Liver (tissue), 9 donors: ENCODE data around the gene KMT2E. TPM values are rescaled to one million over a fixed set of nuclear protein-coding genes. Genes with fewer than 3 reads are reported as not detected.

ENCODE experiments used
- DNase-seq: peaks from one replicate; pipeline ENCODE4 v3.0.0-alpha.2; 2017; ENCODE audit warnings: low spot score
- H3K27ac ChIP-seq, 2 donors: one replicate each; pipeline ENCODE4 v1.7.0; 2013; ENCODE audit warnings: inconsistent platforms in 2 of 2, low read length in 2 of 2, control low read depth in 1 of 2, low read depth in 1 of 2, mild to moderate bottlenecking in 1 of 2
- H3K27me3 ChIP-seq, 4 donors: one replicate each; pipeline versions ENCODE4 v1.6.1 to v1.7.0; 2013; ENCODE audit warnings: low read length in 3 of 4, inconsistent platforms in 1 of 4, mild to moderate bottlenecking in 1 of 4, moderate library complexity in 1 of 4; ENCODE audit not compliant: control insufficient read depth in 4 of 4, insufficient read depth in 4 of 4
- H3K36me3 ChIP-seq, 4 donors: one replicate each; pipeline versions ENCODE4 v1.6.1 to v1.7.0; 2013; ENCODE audit warnings: low read length in 3 of 4, mild to moderate bottlenecking in 3 of 4, low read depth in 1 of 4, moderate library complexity in 1 of 4; ENCODE audit not compliant: control insufficient read depth in 4 of 4, insufficient read depth in 3 of 4
- H3K4me1 ChIP-seq, 4 donors: one replicate each; pipeline versions ENCODE4 v1.6.1 to v1.7.0; 2013; ENCODE audit warnings: low read length in 3 of 4, mild to moderate bottlenecking in 3 of 4, moderate library complexity in 1 of 4; ENCODE audit not compliant: control insufficient read depth in 4 of 4, insufficient read depth in 4 of 4
- H3K4me3 ChIP-seq, 3 donors: one replicate each; pipeline versions ENCODE4 v1.6.1 to v1.7.0; 2013; ENCODE audit warnings: low read length in 3 of 3, control low read depth in 1 of 3, low read depth in 1 of 3, mild to moderate bottlenecking in 1 of 3
- H3K9ac ChIP-seq, 2 donors: one replicate each; pipeline ENCODE4 v1.7.0; 2013; ENCODE audit warnings: low read length in 2 of 2, mild to moderate bottlenecking in 2 of 2, moderate library complexity in 2 of 2, control low read depth in 1 of 2, low read depth in 1 of 2
- H3K9me3 ChIP-seq, 4 donors: one replicate each; pipeline versions ENCODE4 v1.6.1 to v1.7.0; 2013; ENCODE audit warnings: low read length in 3 of 4; ENCODE audit not compliant: control insufficient read depth in 4 of 4
- EGR1 ChIP-seq, 2 donors: IDR thresholded peaks; 2 replicates each; pipeline ENCODE4 v1.6.1; 2016 to 2018; ENCODE audit warnings: antibody characterized with exemption in 2 of 2, low read depth in 2 of 2
- FOXA1 ChIP-seq: IDR thresholded peaks from 2 replicates; pipeline ENCODE4 v1.6.1; 2016; ENCODE audit warnings: antibody characterized with exemption
- FOXA2 ChIP-seq: IDR thresholded peaks from 2 replicates; pipeline ENCODE4 v1.6.1; 2016; ENCODE audit warnings: antibody characterized with exemption
- GABPA ChIP-seq, 2 donors: IDR thresholded peaks in 1 of 2; conservative IDR thresholded peaks in 1 of 2; 2 replicates each; pipeline ENCODE4 v1.6.1; 2016; ENCODE audit warnings: antibody characterized with exemption in 2 of 2, mild to moderate bottlenecking in 1 of 2, moderate library complexity in 1 of 2
- HNF4A ChIP-seq, 2 donors: conservative IDR thresholded peaks; 2 replicates each; pipeline ENCODE4 v1.6.1; 2016; ENCODE audit warnings: antibody characterized with exemption in 2 of 2, mild to moderate bottlenecking in 2 of 2
- HNF4G ChIP-seq: IDR thresholded peaks from 2 replicates; pipeline ENCODE4 v1.6.1; 2016; ENCODE audit warnings: antibody characterized with exemption
- JUND ChIP-seq, 2 donors: IDR thresholded peaks; 2 replicates each; pipeline ENCODE4 v1.6.1; 2016; ENCODE audit warnings: antibody characterized with exemption in 2 of 2
- NR2F2 ChIP-seq: IDR thresholded peaks from 2 replicates; pipeline ENCODE4 v1.6.1; 2016; ENCODE audit warnings: antibody characterized with exemption
- RAD21 ChIP-seq, 2 donors: IDR thresholded peaks; 2 replicates each; pipeline ENCODE4 v1.6.1; 2016; ENCODE audit warnings: antibody characterized with exemption in 2 of 2, mild to moderate bottlenecking in 2 of 2
- RXRA ChIP-seq, 2 donors: IDR thresholded peaks; 2 replicates each; pipeline ENCODE4 v1.6.1; 2017 to 2018; ENCODE audit warnings: antibody characterized with exemption in 2 of 2, mild to moderate bottlenecking in 1 of 2
- SP1 ChIP-seq: IDR thresholded peaks from 2 replicates; pipeline ENCODE4 v1.6.1; 2018; ENCODE audit warnings: antibody characterized with exemption, mild to moderate bottlenecking
- TAF1 ChIP-seq: conservative IDR thresholded peaks from 2 replicates; pipeline ENCODE4 v1.6.1; 2016; ENCODE audit warnings: antibody characterized with exemption, mild to moderate bottlenecking
- YY1 ChIP-seq: IDR thresholded peaks from 2 replicates; pipeline ENCODE4 v1.6.1; 2016; ENCODE audit warnings: antibody characterized with exemption, mild to moderate bottlenecking
- WGBS: extraction: QIAGEN DNeasy Blood & Tissue Kit; methylation state at CpG from one replicate; pipeline ENCODE4 v1.1.7; 2013; 5-methylcytosine and 5-hydroxymethylcytosine counted together
- polyA plus RNA-seq, 2 donors: library from polyadenylated mRNA; stranded (reverse) in 1 of 2; unstranded in 1 of 2; fragments of 200-250 nt in 1 of 2; fragments of >200 nt in 1 of 2; fragmentation: Nextera tagmentation in 1 of 2; extraction: Ambion mirVana in 1 of 2; gene quantifications; one replicate each; pipeline versions ENCODE4 v1.2.1 to v1.2.3, GENCODE V29; 2013 to 2015
- total RNA-seq, 2 donors: library from RNA; depleted of rRNA; stranded (reverse); fragments of >200 nt; gene quantifications; one replicate each; pipeline ENCODE4 v1.2.3, GENCODE V29; 2014
- TF ChIP-seq, protein P1 (sequence below): fragments of 150-350 bp; IDR thresholded peaks from 2 replicates; pipeline ENCODE4 v1.5.1; 2017; ENCODE audit warnings: improper control_type of control experiment, low read depth, low read length; ENCODE audit not compliant: missing input control
- TF ChIP-seq, protein P2 (sequence below): IDR thresholded peaks from 2 replicates; pipeline ENCODE4 v1.6.1; 2016; ENCODE audit warnings: antibody characterized with exemption
- TF ChIP-seq, protein P3 (sequence below): IDR thresholded peaks from 2 replicates; pipeline ENCODE4 v1.6.1; 2016; ENCODE audit warnings: antibody characterized with exemption, mild to moderate bottlenecking
- TF ChIP-seq, protein P4 (sequence below): IDR thresholded peaks from 2 replicates; pipeline ENCODE4 v1.6.1; 2016; ENCODE audit warnings: antibody characterized with exemption
- TF ChIP-seq, protein P5 (sequence below): IDR thresholded peaks from 2 replicates; pipeline ENCODE4 v1.6.1; 2016; ENCODE audit warnings: antibody characterized with exemption
- donor health status: healthy.
- donor health status: healthy.
- donor health status: healthy.
- donor health status: healthy.
- donor health status: healthy.

KMT2E gene
- total and polyA plus RNA-seq, 4 donors: 7.1 to 55.6 (median 42.4) TPM

DNA sequence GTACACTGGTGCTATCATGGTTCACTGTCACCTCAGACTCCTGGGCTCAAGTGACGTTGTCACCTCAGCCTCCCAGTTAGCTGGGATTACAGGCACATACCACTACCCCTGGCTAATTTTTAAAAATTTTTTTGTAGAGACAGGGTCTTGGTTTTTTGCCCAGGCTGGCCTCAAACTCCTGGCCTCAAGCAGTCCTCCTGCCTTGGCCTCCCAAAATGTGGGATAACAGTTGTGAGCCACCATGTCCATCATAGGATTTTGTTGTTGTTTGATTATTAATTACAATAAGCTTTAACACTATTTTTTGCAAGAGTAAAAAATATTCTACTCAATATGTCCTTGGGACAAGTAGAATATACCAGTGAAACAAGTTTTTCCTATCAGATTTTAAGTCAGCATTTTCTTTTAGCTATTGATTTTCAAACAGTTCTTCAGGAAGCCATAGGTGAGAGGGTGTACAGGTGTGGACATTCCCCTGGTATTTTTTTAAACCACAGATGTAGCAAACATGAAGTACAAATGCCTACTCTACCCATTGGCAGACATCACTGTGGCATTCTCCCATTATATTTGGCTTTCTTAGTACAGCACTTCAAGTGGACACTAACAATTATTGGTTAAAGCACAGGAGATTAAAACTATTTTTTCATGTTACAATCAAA lies 18.7 kb downstream of the KMT2E start (continued):
- TF ChIP-seq, protein P1, sequence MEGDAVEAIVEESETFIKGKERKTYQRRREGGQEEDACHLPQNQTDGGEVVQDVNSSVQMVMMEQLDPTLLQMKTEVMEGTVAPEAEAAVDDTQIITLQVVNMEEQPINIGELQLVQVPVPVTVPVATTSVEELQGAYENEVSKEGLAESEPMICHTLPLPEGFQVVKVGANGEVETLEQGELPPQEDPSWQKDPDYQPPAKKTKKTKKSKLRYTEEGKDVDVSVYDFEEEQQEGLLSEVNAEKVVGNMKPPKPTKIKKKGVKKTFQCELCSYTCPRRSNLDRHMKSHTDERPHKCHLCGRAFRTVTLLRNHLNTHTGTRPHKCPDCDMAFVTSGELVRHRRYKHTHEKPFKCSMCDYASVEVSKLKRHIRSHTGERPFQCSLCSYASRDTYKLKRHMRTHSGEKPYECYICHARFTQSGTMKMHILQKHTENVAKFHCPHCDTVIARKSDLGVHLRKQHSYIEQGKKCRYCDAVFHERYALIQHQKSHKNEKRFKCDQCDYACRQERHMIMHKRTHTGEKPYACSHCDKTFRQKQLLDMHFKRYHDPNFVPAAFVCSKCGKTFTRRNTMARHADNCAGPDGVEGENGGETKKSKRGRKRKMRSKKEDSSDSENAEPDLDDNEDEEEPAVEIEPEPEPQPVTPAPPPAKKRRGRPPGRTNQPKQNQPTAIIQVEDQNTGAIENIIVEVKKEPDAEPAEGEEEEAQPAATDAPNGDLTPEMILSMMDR: no peak

DNA sequence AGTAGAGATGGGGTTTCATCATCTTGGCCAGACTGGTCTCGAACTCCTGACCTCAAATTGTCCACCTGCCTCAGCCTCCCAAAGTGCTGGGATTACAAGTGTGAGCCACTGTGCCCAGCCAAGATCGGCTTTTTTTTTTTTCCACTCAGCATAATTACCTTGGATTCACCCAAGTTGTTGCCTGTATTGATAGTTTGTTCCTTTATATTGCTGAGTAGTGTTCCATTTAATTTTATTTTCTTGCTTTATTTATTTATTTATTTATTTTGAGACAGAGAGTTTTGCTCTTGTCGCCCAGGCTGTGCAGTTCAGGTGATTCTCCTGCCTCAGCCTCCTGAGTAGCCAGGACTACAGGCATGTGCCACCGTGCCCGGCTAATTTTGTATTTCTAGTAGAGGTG lies 21.3 kb downstream of the KMT2E start:
- no peaks in the 10 kb centered on the region for H3K9me3 ChIP-seq
- no peak overlapping the region for H3K27ac ChIP-seq
- H3K36me3 ChIP-seq: peaks cover 0 to 1% (median 0%) of the 10 kb centered on the region in 4 donors
- TF ChIP-seq FOXA1 (no peak), FOXA2 (no peak), HNF4A (conservative IDR thresholded peaks at IDR 0.05) (no peak), JUND (IDR thresholded peaks at IDR 0.05) (no peak), RAD21 (IDR thresholded peaks at IDR 0.05) (no peak), SP1 (no peak), EGR1 (IDR thresholded peaks at IDR 0.05; ENCODE audit: low read depth in 2 of 2) (no peak), RXRA (IDR thresholded peaks at IDR 0.05) (no peak), TAF1 (no peak), GABPA (IDR thresholded peaks at IDR 0.05 in 1 of 2, conservative IDR thresholded peaks at IDR 0.05 in 1 of 2) (no peak), YY1 (no peak), HNF4G (no peak), NR2F2 (no peak)
- TF ChIP-seq, protein P2, sequence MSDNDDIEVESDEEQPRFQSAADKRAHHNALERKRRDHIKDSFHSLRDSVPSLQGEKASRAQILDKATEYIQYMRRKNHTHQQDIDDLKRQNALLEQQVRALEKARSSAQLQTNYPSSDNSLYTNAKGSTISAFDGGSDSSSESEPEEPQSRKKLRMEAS: no peak
- TF ChIP-seq, protein P3, sequence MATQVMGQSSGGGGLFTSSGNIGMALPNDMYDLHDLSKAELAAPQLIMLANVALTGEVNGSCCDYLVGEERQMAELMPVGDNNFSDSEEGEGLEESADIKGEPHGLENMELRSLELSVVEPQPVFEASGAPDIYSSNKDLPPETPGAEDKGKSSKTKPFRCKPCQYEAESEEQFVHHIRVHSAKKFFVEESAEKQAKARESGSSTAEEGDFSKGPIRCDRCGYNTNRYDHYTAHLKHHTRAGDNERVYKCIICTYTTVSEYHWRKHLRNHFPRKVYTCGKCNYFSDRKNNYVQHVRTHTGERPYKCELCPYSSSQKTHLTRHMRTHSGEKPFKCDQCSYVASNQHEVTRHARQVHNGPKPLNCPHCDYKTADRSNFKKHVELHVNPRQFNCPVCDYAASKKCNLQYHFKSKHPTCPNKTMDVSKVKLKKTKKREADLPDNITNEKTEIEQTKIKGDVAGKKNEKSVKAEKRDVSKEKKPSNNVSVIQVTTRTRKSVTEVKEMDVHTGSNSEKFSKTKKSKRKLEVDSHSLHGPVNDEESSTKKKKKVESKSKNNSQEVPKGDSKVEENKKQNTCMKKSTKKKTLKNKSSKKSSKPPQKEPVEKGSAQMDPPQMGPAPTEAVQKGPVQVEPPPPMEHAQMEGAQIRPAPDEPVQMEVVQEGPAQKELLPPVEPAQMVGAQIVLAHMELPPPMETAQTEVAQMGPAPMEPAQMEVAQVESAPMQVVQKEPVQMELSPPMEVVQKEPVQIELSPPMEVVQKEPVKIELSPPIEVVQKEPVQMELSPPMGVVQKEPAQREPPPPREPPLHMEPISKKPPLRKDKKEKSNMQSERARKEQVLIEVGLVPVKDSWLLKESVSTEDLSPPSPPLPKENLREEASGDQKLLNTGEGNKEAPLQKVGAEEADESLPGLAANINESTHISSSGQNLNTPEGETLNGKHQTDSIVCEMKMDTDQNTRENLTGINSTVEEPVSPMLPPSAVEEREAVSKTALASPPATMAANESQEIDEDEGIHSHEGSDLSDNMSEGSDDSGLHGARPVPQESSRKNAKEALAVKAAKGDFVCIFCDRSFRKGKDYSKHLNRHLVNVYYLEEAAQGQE: no peak
- TF ChIP-seq, protein P4, sequence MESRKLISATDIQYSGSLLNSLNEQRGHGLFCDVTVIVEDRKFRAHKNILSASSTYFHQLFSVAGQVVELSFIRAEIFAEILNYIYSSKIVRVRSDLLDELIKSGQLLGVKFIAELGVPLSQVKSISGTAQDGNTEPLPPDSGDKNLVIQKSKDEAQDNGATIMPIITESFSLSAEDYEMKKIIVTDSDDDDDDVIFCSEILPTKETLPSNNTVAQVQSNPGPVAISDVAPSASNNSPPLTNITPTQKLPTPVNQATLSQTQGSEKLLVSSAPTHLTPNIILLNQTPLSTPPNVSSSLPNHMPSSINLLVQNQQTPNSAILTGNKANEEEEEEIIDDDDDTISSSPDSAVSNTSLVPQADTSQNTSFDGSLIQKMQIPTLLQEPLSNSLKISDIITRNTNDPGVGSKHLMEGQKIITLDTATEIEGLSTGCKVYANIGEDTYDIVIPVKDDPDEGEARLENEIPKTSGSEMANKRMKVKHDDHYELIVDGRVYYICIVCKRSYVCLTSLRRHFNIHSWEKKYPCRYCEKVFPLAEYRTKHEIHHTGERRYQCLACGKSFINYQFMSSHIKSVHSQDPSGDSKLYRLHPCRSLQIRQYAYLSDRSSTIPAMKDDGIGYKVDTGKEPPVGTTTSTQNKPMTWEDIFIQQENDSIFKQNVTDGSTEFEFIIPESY: no peak
- TF ChIP-seq, protein P1: no peak
- TF ChIP-seq, protein P5, sequence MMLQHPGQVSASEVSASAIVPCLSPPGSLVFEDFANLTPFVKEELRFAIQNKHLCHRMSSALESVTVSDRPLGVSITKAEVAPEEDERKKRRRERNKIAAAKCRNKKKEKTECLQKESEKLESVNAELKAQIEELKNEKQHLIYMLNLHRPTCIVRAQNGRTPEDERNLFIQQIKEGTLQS: no peak
- WGBS: 92% methylated on average over 5 of the region's 5 CpGs
- no peak overlapping the region for H3K4me3 ChIP-seq
- H3K27me3 ChIP-seq: no peaks in the 10 kb centered on the region
- no peak for DNase-seq
- H3K9ac ChIP-seq: no peak overlapping the region
- H3K4me1 ChIP-seq: peaks cover 4 to 33% (median 13%) of the 10 kb centered on the region in 4 donors
